HG02610 (cell line): Measurements from ENCODE around the gene NIP7.

Source experiments
- ATAC-seq: cut with Tn5 transposase; IDR thresholded peaks from one replicate; pipeline ENCODE4 v1.9.1; 2021; ENCODE audit warnings: mild to moderate bottlenecking, moderate library complexity; ENCODE audit not compliant: unreplicated experiment

NIP7 gene

GRCh38 chr16:69384974-69385373 lies 45.4 kb downstream of the NIP7 start:
- ATAC-seq = no peak

DNA sequence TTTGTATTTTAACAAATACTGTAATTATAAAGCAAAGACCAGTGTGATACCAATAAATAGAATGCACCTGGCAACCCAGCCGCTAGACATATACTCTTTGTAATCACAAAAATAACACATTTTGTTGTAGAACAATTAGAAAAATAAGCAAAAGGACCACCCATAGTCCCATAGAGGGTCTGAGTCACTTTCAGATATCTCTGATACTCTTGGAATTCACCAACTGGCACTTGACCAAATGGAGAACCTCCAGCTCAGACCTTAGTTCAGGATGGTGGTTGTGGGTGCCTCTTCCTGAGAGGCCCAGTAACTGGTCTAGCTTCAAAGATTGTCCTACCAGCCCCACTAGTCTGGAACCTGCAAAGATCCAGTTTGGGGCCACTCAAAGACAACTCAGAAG lies 47.0 kb downstream of the NIP7 start:
- ATAC-seq = no peak
